HepG2 (cell line): ENCODE measurements around the gene CTU2. TPM values are rescaled to one million over a fixed set of nuclear protein-coding genes. Genes with fewer than 3 reads are reported as not detected.

Experiments
- ATF7-NPFF ChIP-seq: sonication (generic); formaldehyde crosslinking; IDR thresholded peaks from 2 replicates; pipeline ENCODE4 v1.8.1; 2023; ENCODE audit warnings: mild to moderate bottlenecking, low read depth, missing genetic modification reagents, moderate library complexity
- BCL6 ChIP-seq: IDR thresholded peaks from 2 replicates; pipeline ENCODE4 v1.6.1; 2016; ENCODE audit warnings: missing genetic modification reagents, missing compliant biosample characterization
- BORCS8-MEF2B ChIP-seq: sonication (generic); formaldehyde crosslinking; IDR thresholded peaks from 2 replicates; pipeline ENCODE4 v1.8.0; 2022; ENCODE audit warnings: mild to moderate bottlenecking, missing genetic modification reagents
- HDAC2 ChIP-seq: sonication (generic); formaldehyde crosslinking; IDR thresholded peaks from 2 replicates; pipeline ENCODE4 v1.4.0; 2020; ENCODE audit warnings: missing genetic modification reagents
- HNF1B ChIP-seq: sonication (generic); formaldehyde crosslinking; IDR thresholded peaks from 2 replicates; pipeline ENCODE4 v1.5.1; 2020; ENCODE audit warnings: mild to moderate bottlenecking, moderate library complexity, missing genetic modification reagents
- HOXA7 ChIP-seq: sonication (generic); formaldehyde crosslinking; IDR thresholded peaks from 2 replicates; pipeline ENCODE4 v1.8.1; 2022; ENCODE audit warnings: mild to moderate bottlenecking, missing genetic modification reagents, moderate library complexity
- MXI1 ChIP-seq: IDR thresholded peaks from 3 replicates; pipeline ENCODE4 v1.6.1; 2012; ENCODE audit warnings: low read depth, low read length, inconsistent platforms, borderline replicate concordance
- POLR2A ChIP-seq, 2 experiments: IDR thresholded peaks; 2 replicates each; pipeline ENCODE4 v1.6.1; 2011; ENCODE audit warnings: low read depth in 2 of 2, low read length in 2 of 2, mild to moderate bottlenecking in 1 of 2, moderate library complexity in 1 of 2; ENCODE audit not compliant: insufficient read depth in 1 of 2
- SMAD3 ChIP-seq: sonication (generic); formaldehyde crosslinking; IDR thresholded peaks from 2 replicates; pipeline ENCODE4 v1.4.0; 2020; ENCODE audit warnings: missing genetic modification reagents
- TAF1 ChIP-seq: sonication (generic); formaldehyde crosslinking; IDR thresholded peaks from 2 replicates; pipeline ENCODE4 v1.4.0; 2020; ENCODE audit warnings: missing genetic modification reagents
- THAP7 ChIP-seq: sonication (generic); formaldehyde crosslinking; IDR thresholded peaks from 2 replicates; pipeline ENCODE4 v1.8.1; 2023; ENCODE audit warnings: mild to moderate bottlenecking, missing genetic modification reagents
- TP53 ChIP-seq: sonication (generic); formaldehyde crosslinking; conservative IDR thresholded peaks from 2 replicates; pipeline ENCODE4 v1.4.0; 2020; ENCODE audit warnings: missing genetic modification reagents
- XRCC5 ChIP-seq: fragments of 200-400 bp; formaldehyde crosslinking; optimal IDR thresholded peaks from 2 replicates; pipeline ENCODE3; 2017; ENCODE audit warnings: mild to moderate bottlenecking, low read length
- ZBTB7B ChIP-seq: sonication (generic); formaldehyde crosslinking; IDR thresholded peaks from 2 replicates; pipeline ENCODE4 v1.4.0; 2020; ENCODE audit warnings: missing genetic modification reagents
- ZNF143 ChIP-seq: sonication (generic); formaldehyde crosslinking; IDR thresholded peaks from 2 replicates; pipeline ENCODE4 v1.4.0; 2020; ENCODE audit warnings: missing genetic modification reagents
- ZNF20 ChIP-seq: sonication (generic); formaldehyde crosslinking; IDR thresholded peaks from 2 replicates; pipeline ENCODE4 v1.4.0; 2020; ENCODE audit warnings: mild to moderate bottlenecking, moderate library complexity, missing genetic modification reagents
- ZNF234 ChIP-seq: sonication (generic); formaldehyde crosslinking; conservative IDR thresholded peaks from 2 replicates; pipeline ENCODE4 v1.5.1; 2020; ENCODE audit warnings: mild to moderate bottlenecking, missing genetic modification reagents
- ZNF337 ChIP-seq: sonication (generic); formaldehyde crosslinking; IDR thresholded peaks from 2 replicates; pipeline ENCODE4 v1.5.1; 2020; ENCODE audit warnings: missing genetic modification reagents, low read depth, mild to moderate bottlenecking, borderline replicate concordance
- ZNF354B ChIP-seq: sonication (generic); formaldehyde crosslinking; IDR thresholded peaks from 2 replicates; pipeline ENCODE4 v1.8.0; 2022; ENCODE audit warnings: mild to moderate bottlenecking, missing genetic modification reagents
- ZNF451 ChIP-seq: sonication (generic); formaldehyde crosslinking; IDR thresholded peaks from 2 replicates; pipeline ENCODE4 v1.5.0; 2020; ENCODE audit warnings: mild to moderate bottlenecking, missing genetic modification reagents
- ZNF550 ChIP-seq: sonication (generic); formaldehyde crosslinking; IDR thresholded peaks from 2 replicates; pipeline ENCODE4 v1.4.0; 2020; ENCODE audit warnings: mild to moderate bottlenecking, missing genetic modification reagents, borderline replicate concordance
- ZNF567 ChIP-seq: sonication (generic); formaldehyde crosslinking; IDR thresholded peaks from 2 replicates; pipeline ENCODE4 v1.8.1; 2023; ENCODE audit warnings: mild to moderate bottlenecking, missing genetic modification reagents, borderline replicate concordance
- ZNF788 ChIP-seq: sonication (generic); formaldehyde crosslinking; IDR thresholded peaks from 2 replicates; pipeline ENCODE4 v1.5.0; 2020; ENCODE audit warnings: mild to moderate bottlenecking, missing genetic modification reagents, borderline replicate concordance
- ZSCAN20 ChIP-seq: sonication (generic); formaldehyde crosslinking; IDR thresholded peaks from 2 replicates; pipeline ENCODE4 v1.4.0; 2020; ENCODE audit warnings: missing genetic modification reagents, mild to moderate bottlenecking, borderline replicate concordance
- polyA plus RNA-seq, 8 experiments: library from polyadenylated mRNA; depleted of rRNA in 3 of 8; stranded (reverse) in 7 of 8; unstranded in 1 of 8; fragments of >200 nt; fragmentation: Illumina TruSeq in 4 of 8; extraction: Trizol in 4 of 8; gene quantifications; 2 replicates each; pipeline versions ENCODE4 v1.2.1 to v1.2.3, GENCODE V29; 2011 to 2016; ENCODE audit warnings: low read depth in 4 of 8, missing spikeins in 1 of 8, mixed read lengths in 1 of 8; ENCODE audit not compliant: insufficient read depth in 1 of 8
- total RNA-seq, 5 experiments: library from RNA; depleted of rRNA; stranded (reverse); fragments of >200 nt; fragmentation: Illumina TruSeq; extraction: Trizol; gene quantifications; 2 replicates each; pipeline ENCODE4 v1.2.3, GENCODE V29; 2016; ENCODE audit warnings: low read depth in 1 of 5
- TF ChIP-seq, protein P1 (sequence below): sonication (generic); formaldehyde crosslinking; IDR thresholded peaks from 2 replicates; pipeline ENCODE4 v1.5.1; 2020; ENCODE audit warnings: missing genetic modification reagents, mild to moderate bottlenecking, borderline replicate concordance
- TF ChIP-seq, protein P2 (sequence below): IDR thresholded peaks from 2 replicates; pipeline ENCODE4 v1.6.1; 2018; ENCODE audit warnings: missing genetic modification reagents, mild to moderate bottlenecking, missing compliant biosample characterization

Gene CTU2
- total and polyA plus RNA-seq, 2 of the 13 experiments (the other 11 are each of a cell fraction or from before 2014, with no cell fraction given), result 13.3 to 21.9 TPM

GRCh38 chr16:88759245-88759975 is 53.1 kb downstream of the CTU2 start (continued):
- TF ChIP-seq ZSCAN20 (CRISPR knock-in tag) (no peak; the same call in none of the 2 replicates), XRCC5 (peak; percentile 71), TP53 (CRISPR knock-in tag) (no peak), BORCS8-MEF2B (peak; percentile 51; the same call in 1 of the 2 replicates), SMAD3 (CRISPR knock-in tag) (peak; percentile 75; the same call in 1 of the 2 replicates), THAP7 (CRISPR knock-in tag) (peak; percentile 59; the same call in 1 of the 2 replicates), TAF1 (CRISPR knock-in tag) (peak; percentile 47; the same call in 1 of the 2 replicates), HOXA7 (CRISPR knock-in tag) (no peak), ZNF550 (no peak; the same call in 1 of the 2 replicates), ZNF354B (no peak), MXI1 (peak; percentile 91; the same call in 1 of the 3 replicates), ATF7-NPFF (CRISPR knock-in tag) (peak; percentile 61), ZNF451 (CRISPR knock-in tag) (no peak; the same call in none of the 2 replicates), ZNF143 (CRISPR knock-in tag) (no peak; the same call in 1 of the 2 replicates), ZBTB7B (CRISPR knock-in tag) (peak; percentile 88), ZNF788 (CRISPR knock-in tag) (peak; percentile 83; the same call in 1 of the 2 replicates), POLR2A (IDR thresholded peaks at IDR 0.05; ENCODE audit: insufficient read depth in 1 of 2, low read depth in 2 of 2, low read length in 2 of 2) (peak; percentile 74 to 75), ZNF567 (CRISPR knock-in tag) (peak; percentile 48; the same call in 1 of the 2 replicates), HNF1B (CRISPR knock-in tag) (peak; percentile 21; the same call in 1 of the 2 replicates), ZNF20 (CRISPR knock-in tag) (no peak), ZNF234 (CRISPR knock-in tag) (0 out of 2 replicates have a peak, but pooled peaks have one; percentile 60), HDAC2 (CRISPR knock-in tag) (peak; percentile 94), ZNF337 (CRISPR knock-in tag) (no peak), BCL6 (peak; percentile 42; the same call in 1 of the 2 replicates)
- TF ChIP-seq, protein P1, sequence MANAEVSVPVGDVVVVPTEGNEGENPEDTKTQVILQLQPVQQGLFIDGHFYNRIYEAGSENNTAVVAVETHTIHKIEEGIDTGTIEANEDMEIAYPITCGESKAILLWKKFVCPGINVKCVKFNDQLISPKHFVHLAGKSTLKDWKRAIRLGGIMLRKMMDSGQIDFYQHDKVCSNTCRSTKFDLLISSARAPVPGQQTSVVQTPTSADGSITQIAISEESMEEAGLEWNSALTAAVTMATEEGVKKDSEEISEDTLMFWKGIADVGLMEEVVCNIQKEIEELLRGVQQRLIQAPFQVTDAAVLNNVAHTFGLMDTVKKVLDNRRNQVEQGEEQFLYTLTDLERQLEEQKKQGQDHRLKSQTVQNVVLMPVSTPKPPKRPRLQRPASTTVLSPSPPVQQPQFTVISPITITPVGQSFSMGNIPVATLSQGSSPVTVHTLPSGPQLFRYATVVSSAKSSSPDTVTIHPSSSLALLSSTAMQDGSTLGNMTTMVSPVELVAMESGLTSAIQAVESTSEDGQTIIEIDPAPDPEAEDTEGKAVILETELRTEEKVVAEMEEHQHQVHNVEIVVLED, result peak; percentile 73; the same call in 1 of the 2 replicates
- TF ChIP-seq, protein P2, sequence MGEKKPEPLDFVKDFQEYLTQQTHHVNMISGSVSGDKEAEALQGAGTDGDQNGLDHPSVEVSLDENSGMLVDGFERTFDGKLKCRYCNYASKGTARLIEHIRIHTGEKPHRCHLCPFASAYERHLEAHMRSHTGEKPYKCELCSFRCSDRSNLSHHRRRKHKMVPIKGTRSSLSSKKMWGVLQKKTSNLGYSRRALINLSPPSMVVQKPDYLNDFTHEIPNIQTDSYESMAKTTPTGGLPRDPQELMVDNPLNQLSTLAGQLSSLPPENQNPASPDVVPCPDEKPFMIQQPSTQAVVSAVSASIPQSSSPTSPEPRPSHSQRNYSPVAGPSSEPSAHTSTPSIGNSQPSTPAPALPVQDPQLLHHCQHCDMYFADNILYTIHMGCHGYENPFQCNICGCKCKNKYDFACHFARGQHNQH (CRISPR knock-in tag), result peak; percentile 84
